T-cell (primary cell): Measurements from ENCODE around the gene DNAJB2. TPM values are rescaled to one million over a fixed set of nuclear protein-coding genes. Genes with fewer than 3 reads are reported as not detected.

Experiments used
- ATAC-seq, 4 experiments: fragments of 200-7000 bp in 3 of 4; fragments of 150-1000 bp in 1 of 4; cut with Tn5 transposase; replicated peaks in 1 of 4; 1 replicate in 3 of 4; 2 replicates in 1 of 4; pipeline ENCODE4 v1.10.0; 2021; ENCODE audit warnings: moderate library complexity in 3 of 4, mild to moderate bottlenecking in 2 of 4, moderate number of reproducible peaks in 1 of 4
- CTCF ChIA-PET, 2 donors: fragments of 300-600 bp; sonication (Branson Sonifier 250); formaldehyde crosslinking; loops; one replicate each; lab custom pipeline; 2022; ENCODE audit warnings: antibody characterized with exemption in 2 of 2; lab: Charles Lee
- POLR2A ChIA-PET, 2 donors: fragments of 300-600 bp; sonication (Branson Sonifier 250); formaldehyde crosslinking; loops; one replicate each; lab custom pipeline; 2022; ENCODE audit warnings: antibody characterized with exemption in 2 of 2; lab: Charles Lee
- DNase-seq, 35 experiments: peaks; one replicate each; pipeline versions ENCODE4 v3.0.0 to v3.0.0-alpha.2; 2013 to 2023
- H3K27ac ChIP-seq: one replicate; pipeline ENCODE4 v1.5.1; 2013; ENCODE audit warnings: low read length
- H3K27me3 ChIP-seq, 2 experiments: replicated peaks in 1 of 2; 1 replicate in 1 of 2; 2 replicates in 1 of 2; pipeline versions ENCODE4 v1.6.1 to v1.7.0; 2013; ENCODE audit warnings: low read length in 1 of 2, mixed read lengths in 1 of 2; ENCODE audit not compliant: control insufficient read depth in 2 of 2, insufficient read depth in 2 of 2; ENCODE audit errors: extremely low read depth in 1 of 2
- H3K36me3 ChIP-seq, 2 donors: 1 replicate in 1 of 2; 2 replicates in 1 of 2; pipeline versions ENCODE4 v1.6.1 to v1.7.0; 2013; ENCODE audit warnings: low read length in 1 of 2; ENCODE audit not compliant: control insufficient read depth in 2 of 2, insufficient read depth in 1 of 2; ENCODE audit errors: extremely low read depth in 1 of 2
- H3K4me1 ChIP-seq, 2 experiments: 1 replicate in 1 of 2; 2 replicates in 1 of 2; pipeline versions ENCODE4 v1.6.1 to v1.7.0; 2013; ENCODE audit warnings: low read length in 2 of 2, mixed read lengths in 1 of 2; ENCODE audit not compliant: insufficient read depth in 2 of 2, control insufficient read depth in 1 of 2; ENCODE audit errors: extremely low read depth in 1 of 2
- H3K4me3 ChIP-seq, 2 donors: 1 replicate in 1 of 2; 2 replicates in 1 of 2; pipeline versions ENCODE4 v1.5.1 to v1.7.0; 2013; ENCODE audit warnings: mild to moderate bottlenecking in 2 of 2, low read length in 1 of 2, moderate library complexity in 1 of 2; ENCODE audit not compliant: control insufficient read depth in 1 of 2; ENCODE audit errors: extremely low read depth in 1 of 2
- H3K9me3 ChIP-seq: 2 replicates; pipeline ENCODE4 v1.7.0; 2013
- H3K27ac Mint-ChIP-seq, 2 donors: one replicate each; pipeline ENCODE4 v1.8.0; 2020 to 2021; ENCODE audit warnings: mild to moderate bottlenecking in 2 of 2, mixed read lengths in 2 of 2
- H3K27me3 Mint-ChIP-seq, 2 donors: one replicate each; pipeline ENCODE4 v1.8.0; 2021 to 2022; ENCODE audit warnings: mixed read lengths in 2 of 2
- H3K36me3 Mint-ChIP-seq: one replicate; pipeline ENCODE4 v1.8.0; 2021; ENCODE audit warnings: mixed read lengths
- H3K4me1 Mint-ChIP-seq, 3 donors: one replicate each; pipeline ENCODE4 v1.8.0; 2020 to 2022; ENCODE audit warnings: mixed read lengths in 3 of 3, mild to moderate bottlenecking in 1 of 3
- H3K4me3 Mint-ChIP-seq, 3 donors: one replicate each; pipeline ENCODE4 v1.8.0; 2020 to 2022; ENCODE audit warnings: mild to moderate bottlenecking in 3 of 3, mixed read lengths in 3 of 3, moderate library complexity in 3 of 3
- H3K9me3 Mint-ChIP-seq, 3 donors: one replicate each; pipeline ENCODE4 v1.8.0; 2020 to 2022; ENCODE audit warnings: mixed read lengths in 3 of 3
- WGBS: methylation state at CpG from one replicate; pipeline ENCODE4 v1.1.5; 2013; ENCODE audit warnings: missing lambda C conversion rate; ENCODE audit not compliant: insufficient coverage; 5-methylcytosine and 5-hydroxymethylcytosine counted together
- total RNA-seq, 35 experiments: library from RNA in 6 of 35; stranded (reverse) in 6 of 35; fragments of 120-200 nt in 1 of 35; gene quantifications; one replicate each; pipeline versions ENCODE4 v1.2.1 to v1.2.4 and lab custom pipeline; 2013 to 2026

Gene DNAJB2
- total RNA-seq, 5 donors from 2014 or later (not counting 1 experiment from before 2014, with no cell fraction given) = 83.0 to 150 (median 91.8) TPM

DNA sequence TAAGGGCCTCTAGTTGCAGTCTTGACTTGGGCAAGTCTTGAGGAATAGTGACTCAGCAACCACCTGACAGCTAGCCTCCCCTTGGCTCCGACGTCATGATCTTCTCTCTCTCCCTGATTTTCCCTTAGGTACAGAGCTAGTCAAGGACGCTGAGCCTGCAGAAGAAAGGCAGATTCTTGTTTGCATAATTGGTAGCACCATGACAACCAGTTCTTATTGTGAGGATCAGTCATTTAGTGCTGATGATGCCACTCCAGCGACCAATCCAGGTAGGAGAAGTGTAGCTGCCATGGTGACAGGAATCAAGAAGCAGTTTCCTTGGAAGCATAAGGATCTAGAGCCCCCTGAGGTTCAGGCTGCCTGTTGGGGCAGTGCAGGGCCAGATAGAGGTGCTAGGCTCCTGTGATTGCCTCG lies 56.2 kb downstream of the DNAJB2 start:
- H3K27ac ChIP-seq = no peak overlapping the region
- H3K4me1 ChIP-seq = no peaks in the 10 kb centered on the region
- peaks cover 11 to 19% (median 12%) of the 10 kb centered on the region in 3 donors for H3K9me3 Mint-ChIP-seq
- WGBS = 23% methylated on average over 3 of the region's 5 CpGs
- ATAC-seq = no peak
- no peaks in the 10 kb centered on the region for H3K36me3 ChIP-seq
- no peak overlapping the region for H3K4me3 ChIP-seq
- ChIA-PET POLR2A (no interaction called here), CTCF (no interaction called here)
- peaks cover 12 to 39% of the 10 kb centered on the region in 2 experiments for H3K27me3 ChIP-seq
- DNase-seq = no peak
- no peak overlapping the region for H3K4me3 Mint-ChIP-seq
- H3K27me3 Mint-ChIP-seq = peaks cover 65 to 67% of the 10 kb centered on the region in 2 donors
- no peaks in the 10 kb centered on the region for H3K9me3 ChIP-seq
- peaks cover 0 to 7% (median 0%) of the 10 kb centered on the region in 3 donors for H3K4me1 Mint-ChIP-seq
- no peaks in the 10 kb centered on the region for H3K36me3 Mint-ChIP-seq
- H3K27ac Mint-ChIP-seq = no peak overlapping the region

Other genes with a start within 250 kb of the DNAJB2 start
- under 1 TPM in 1 of 5 donors, not detected in 4; 0.16 TPM for gene CFAP65, start 237.8 kb upstream of the DNAJB2 start, total RNA-seq
- gene IHH, start 218.4 kb upstream of the DNAJB2 start, total RNA-seq = under 1 TPM in 2 of 5 donors, not detected in 3; 0.12 to 0.28 TPM
- 10 to 100 TPM; 17.3 to 21.1 (median 18.2) TPM for gene NHEJ1, start 118.6 kb upstream of the DNAJB2 start, total RNA-seq
- gene SLC23A3, start 109.3 kb upstream of the DNAJB2 start, total RNA-seq = 1 to 10 TPM in 3 of 5 donors, under 1 TPM in 2; 0.54 to 8.7 (median 5.1) TPM
- gene CNPPD1, start 102.4 kb upstream of the DNAJB2 start, total RNA-seq = 10 to 100 TPM; 49.2 to 89.5 (median 83.2) TPM
- gene RETREG2, start 101.1 kb upstream of the DNAJB2 start, total RNA-seq = 100 to 1,000 TPM in 3 of 5 donors, 10 to 100 TPM in 2; 85.2 to 131 (median 109) TPM
- 10 to 100 TPM; 61.7 to 91.6 (median 85.6) TPM for gene ZFAND2B, start 72.6 kb upstream of the DNAJB2 start, total RNA-seq
- 10 to 100 TPM in 3 of 5 donors, 1 to 10 TPM in 2; 4.1 to 16.5 (median 13.0) TPM for gene ABCB6, start 60.4 kb upstream of the DNAJB2 start, total RNA-seq
- 10 to 100 TPM; 52.5 to 72.9 (median 57.6) TPM for gene ATG9A, start 49.7 kb upstream of the DNAJB2 start, total RNA-seq
- gene ANKZF1, start 49.6 kb upstream of the DNAJB2 start, total RNA-seq = 100 to 1,000 TPM; 119 to 220 (median 194) TPM
- 1 to 10 TPM; 1.1 to 3.0 (median 1.8) TPM for gene GLB1L, start 33.9 kb upstream of the DNAJB2 start, total RNA-seq
- gene STK16, start 33.9 kb upstream of the DNAJB2 start, total RNA-seq = 10 to 100 TPM; 19.3 to 26.6 (median 21.3) TPM
- not detected for gene TUBA4B, start 26.1 kb upstream of the DNAJB2 start, total RNA-seq
- gene TUBA4A, start 25.4 kb upstream of the DNAJB2 start, total RNA-seq = 100 to 1,000 TPM; 108 to 196 (median 121) TPM
- gene PTPRN, start 30.0 kb downstream of the DNAJB2 start, total RNA-seq = under 1 TPM in 1 of 5 donors, not detected in 4; 0.63 TPM
- not detected for gene RESP18, start 53.4 kb downstream of the DNAJB2 start, total RNA-seq
- gene DNPEP, start 108.5 kb downstream of the DNAJB2 start, total RNA-seq = 10 to 100 TPM; 73.5 to 88.8 (median 85.4) TPM
- gene DES, start 139.0 kb downstream of the DNAJB2 start, total RNA-seq = 1 to 10 TPM in 2 of 5 donors, under 1 TPM in 1, not detected in 2; 0.98 to 1.3 (median 1.3) TPM
- 10 to 100 TPM; 13.8 to 23.9 (median 18.9) TPM for gene SPEG, start 155.5 kb downstream of the DNAJB2 start, total RNA-seq
- gene GMPPA, start 219.5 kb downstream of the DNAJB2 start, total RNA-seq = 10 to 100 TPM; 20.6 to 47.7 (median 41.3) TPM
- under 1 TPM in 3 of 5 donors, not detected in 2; 0.09 to 0.35 (median 0.20) TPM for gene ASIC4, start 235.1 kb downstream of the DNAJB2 start, total RNA-seq